GM18498 (cell line): ENCODE results near the gene TSKS.

Experiments used
- ATAC-seq: cut with Tn5 transposase; IDR thresholded peaks from one replicate; pipeline ENCODE4 v1.9.1; 2021; ENCODE audit warnings: mild to moderate bottlenecking, moderate library complexity; ENCODE audit not compliant: unreplicated experiment

Gene TSKS, protein sequence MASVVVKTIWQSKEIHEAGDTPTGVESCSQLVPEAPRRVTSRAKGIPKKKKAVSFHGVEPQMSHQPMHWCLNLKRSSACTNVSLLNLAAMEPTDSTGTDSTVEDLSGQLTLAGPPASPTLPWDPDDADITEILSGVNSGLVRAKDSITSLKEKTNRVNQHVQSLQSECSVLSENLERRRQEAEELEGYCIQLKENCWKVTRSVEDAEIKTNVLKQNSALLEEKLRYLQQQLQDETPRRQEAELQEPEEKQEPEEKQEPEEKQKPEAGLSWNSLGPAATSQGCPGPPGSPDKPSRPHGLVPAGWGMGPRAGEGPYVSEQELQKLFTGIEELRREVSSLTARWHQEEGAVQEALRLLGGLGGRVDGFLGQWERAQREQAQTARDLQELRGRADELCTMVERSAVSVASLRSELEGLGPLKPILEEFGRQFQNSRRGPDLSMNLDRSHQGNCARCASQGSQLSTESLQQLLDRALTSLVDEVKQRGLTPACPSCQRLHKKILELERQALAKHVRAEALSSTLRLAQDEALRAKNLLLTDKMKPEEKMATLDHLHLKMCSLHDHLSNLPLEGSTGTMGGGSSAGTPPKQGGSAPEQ

DNA sequence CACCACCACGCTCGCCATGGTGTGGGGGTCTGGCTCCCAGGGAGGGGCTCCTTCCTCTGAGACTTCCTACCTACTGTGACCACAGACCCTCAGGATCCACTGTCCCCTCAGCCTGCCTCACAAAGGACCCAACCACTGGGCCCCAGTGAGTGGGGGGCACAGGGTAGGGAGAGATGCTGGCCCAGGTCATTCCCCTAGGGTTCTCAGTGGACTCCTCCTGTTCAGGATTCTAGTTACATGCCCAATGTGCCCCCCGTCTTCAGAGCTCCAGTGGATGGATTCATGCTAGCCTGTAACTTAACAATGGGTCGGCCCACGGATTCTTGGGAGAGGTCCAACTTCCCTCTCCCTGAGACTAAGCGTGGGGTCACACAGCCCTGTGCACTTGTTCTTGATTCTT lies at the start of gene TSKS:
TSS of gene TSKS (minus strand) at position 77 of the 400 bp plus-strand sequence. CDS start at position 18, 59 bp downstream.
- ATAC-seq, result no peak

DNA sequence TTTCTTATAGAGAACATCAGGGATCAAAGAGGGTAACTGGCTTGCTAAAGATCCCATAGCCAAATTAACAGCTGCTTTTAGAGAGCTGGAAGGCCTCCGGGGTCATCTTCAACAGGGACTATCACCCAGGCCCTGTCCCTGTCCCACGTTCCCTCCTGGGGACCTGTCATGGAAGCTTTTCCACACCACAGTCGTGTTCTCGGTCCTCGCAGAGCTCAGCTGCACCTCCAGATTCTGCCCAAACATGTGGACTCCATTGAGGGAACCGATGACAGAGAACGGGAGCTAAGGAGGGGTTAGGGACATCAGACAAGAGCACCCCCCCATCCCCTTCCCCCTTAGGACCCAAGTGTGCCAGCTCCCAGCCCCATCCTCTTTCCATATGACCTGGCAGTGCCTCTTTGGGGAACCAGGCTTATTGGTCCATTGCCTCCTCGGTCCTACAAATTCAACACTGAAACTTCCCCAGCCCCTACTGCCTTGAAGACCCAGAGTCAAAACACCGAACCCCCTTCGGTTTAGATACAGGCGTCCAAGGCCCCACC lies 49.4 kb upstream of the TSKS start:
- ATAC-seq, result no peak

GRCh38 chr19:49811328-49811727 lies 48.2 kb upstream of the TSKS start:
- no peak for ATAC-seq

DNA sequence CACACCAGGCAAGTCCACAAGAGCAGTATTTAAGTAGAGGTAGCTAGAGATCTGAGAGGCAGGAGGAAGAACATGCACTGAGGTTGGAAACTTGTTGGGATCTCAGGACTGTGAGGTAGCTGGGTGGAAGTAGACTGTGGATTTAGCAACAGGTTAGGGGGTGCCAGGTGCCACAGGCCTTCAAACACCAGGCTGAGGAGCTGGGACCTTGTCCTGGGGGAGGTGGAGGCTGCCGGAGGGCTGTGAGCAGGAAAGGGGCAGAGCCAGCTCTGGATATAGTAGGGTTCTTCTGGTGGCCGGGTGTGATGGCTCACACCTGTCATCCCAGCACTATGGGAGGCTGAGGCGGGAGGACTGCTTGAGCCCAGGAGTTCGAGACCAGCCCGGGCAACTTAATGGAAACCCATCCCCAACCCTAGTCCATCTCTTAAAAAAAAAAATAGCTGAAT lies 46.9 kb upstream of the TSKS start:
- ATAC-seq, result no peak

GRCh38 chr19:49809160-49809940 lies 46.2 kb upstream of the TSKS start:
- ATAC-seq, result no peak

DNA sequence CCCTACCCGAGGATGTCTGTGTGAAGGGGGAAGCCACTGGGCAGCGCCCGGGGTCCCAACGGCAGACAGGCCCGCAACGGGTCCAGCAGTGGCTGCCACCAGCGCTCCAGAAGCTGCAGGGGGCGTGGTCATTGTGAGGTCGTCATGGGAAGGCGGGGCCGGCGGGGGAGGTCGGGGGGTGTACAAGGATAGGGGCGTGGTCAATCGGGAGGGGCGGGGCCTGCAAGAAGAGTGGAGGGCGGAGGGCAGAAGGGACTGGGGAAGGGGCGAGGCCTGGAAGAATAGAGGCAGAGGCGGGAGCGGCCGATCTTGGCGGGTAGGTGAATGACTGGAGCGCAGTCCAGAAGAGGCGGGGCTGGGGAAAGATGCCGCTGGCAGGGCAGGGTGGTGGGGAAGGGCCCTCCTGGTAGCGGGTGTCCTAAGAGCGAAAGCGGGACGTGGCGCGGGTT lies 45.6 kb upstream of the TSKS start:
- no peak for ATAC-seq

DNA sequence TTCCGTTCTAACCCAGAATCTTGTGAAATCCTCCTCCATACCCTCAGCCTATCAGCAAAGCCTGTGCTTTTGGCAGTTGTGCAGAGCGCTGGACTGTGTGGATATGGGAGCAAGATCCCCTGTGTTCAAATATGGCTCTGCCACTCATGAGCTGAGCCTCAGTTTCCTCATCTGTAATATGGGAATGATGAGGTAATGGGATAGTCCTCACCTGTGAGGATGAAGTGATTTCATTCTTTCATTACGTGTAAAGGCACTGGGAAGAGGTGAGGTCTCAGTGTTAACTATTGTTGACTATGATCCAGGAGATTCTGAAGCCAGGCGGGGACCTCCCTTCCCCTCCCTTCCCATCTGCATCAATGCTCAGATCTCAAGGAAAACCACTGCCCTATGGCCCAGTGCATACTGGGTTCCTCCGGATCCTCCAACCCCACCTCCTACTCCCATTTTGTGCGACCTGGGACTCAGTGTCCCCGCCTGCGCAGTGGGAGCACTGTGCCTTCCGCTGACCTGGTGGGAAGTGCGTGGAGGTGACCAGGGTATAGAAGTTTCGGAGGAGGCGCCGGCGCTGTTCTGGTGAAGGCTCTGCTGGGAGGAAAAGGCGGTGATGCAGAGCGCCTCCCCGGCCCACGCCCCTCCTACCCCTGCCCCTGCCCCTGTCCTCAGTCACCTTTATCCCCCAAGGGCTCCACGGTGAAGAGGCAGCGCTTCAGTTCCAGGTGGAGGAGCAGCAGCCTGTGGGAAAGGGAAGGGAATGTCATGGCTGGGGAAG lies 45.0 kb upstream of the TSKS start:
- no peak for ATAC-seq

- ATAC-seq, result no peak
Observed at GRCh38 chr19:49807058-49807903, 44.2 kb upstream of the TSKS start.

GRCh38 chr19:49806620-49806959 lies 43.5 kb upstream of the TSKS start:
- ATAC-seq, result no peak

- no peak for ATAC-seq
Observed at GRCh38 chr19:49805822-49806619, 42.9 kb upstream of the TSKS start.

- ATAC-seq, result no peak
Observed at GRCh38 chr19:49803529-49803856, 40.4 kb upstream of the TSKS start.

DNA sequence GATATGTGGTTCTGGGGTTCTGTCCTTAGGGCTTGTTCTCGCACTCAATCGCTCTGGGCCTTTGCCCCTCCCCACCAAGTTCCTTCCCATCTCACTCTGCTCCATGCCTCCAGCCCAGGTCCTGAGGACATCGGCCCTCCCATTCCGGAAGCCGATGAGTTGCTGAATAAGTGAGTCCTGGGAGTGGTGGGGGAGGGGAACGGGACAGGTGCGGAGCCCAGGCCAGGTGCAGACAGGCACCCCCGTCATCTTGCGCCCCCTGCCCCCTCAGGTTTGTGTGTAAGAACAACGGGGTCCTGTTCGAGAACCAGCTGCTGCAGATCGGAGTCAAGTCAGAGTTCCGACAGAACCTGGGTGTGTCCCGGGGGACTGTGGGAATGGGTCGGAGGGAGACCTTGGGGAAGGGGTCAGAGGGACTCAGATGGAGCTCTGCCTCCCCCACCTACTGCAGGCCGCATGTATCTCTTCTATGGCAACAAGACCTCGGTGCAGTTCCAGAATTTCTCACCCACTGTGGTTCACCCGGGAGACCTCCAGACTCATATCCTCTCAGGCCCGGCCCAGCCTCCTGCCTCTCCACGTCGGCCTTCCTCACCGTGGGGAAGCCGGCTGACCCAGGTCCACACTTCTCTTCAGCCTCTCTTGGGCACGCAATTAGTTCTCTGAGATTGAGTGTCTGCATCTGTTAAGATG lies 39.9 kb upstream of the TSKS start:
- no peak for ATAC-seq

DNA sequence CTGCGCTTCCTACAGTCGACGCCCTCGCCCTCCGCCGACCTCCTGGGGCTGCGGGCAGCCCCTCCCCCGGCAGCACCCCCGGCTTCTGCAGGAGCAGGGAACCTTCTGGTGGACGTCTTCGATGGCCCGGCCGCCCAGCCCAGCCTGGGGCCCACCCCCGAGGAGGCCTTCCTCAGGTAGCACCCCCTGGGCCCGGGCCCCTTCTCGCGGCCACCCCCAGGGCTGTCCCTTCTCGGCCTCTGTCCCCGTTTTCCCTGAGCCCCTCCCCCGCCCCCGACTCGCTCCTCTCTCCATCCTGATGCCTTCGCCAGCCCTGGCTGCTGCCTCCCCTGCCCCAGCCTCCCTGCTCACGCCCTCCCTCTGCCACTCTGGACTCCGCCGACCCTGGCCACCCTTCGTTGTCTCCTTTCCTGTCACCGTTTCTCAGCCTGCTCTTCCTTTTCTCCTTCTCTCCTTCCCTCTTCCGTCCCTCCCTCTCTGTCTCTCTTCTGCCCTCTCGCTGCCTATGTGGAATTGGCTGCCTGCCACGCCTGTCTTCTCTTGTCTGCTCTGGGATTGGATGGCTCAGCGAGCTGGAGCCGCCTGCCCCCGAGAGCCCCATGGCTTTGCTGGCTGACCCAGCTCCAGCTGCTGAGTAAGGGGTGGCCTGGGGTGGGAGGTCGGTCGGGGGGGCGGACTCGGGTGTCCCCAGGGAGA lies 39.0 kb upstream of the TSKS start:
- no peak for ATAC-seq

- no peak for ATAC-seq
Observed at GRCh38 chr19:49801401-49801888, 38.3 kb upstream of the TSKS start.

DNA sequence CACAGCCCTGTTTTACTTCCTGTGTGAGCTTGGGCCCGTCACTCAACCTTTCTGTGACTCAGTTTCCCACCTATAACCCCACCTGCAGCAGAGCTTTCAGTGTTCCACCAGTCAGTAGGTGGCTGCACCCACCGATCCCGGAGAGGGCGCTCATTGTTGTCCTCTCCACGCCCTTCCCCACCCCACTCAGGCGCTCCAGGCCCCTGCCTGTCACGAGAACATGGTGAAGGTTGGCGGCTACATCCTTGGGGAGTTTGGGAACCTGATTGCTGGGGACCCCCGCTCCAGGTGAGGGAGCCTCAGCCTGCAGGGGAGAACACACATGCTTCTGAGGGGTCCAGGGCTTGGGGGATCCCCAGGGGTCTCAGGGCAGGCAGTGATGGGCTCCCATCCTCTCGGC lies 37.7 kb upstream of the TSKS start:
- ATAC-seq, result no peak

- no peak for ATAC-seq
Observed at GRCh38 chr19:49799798-49800376, 36.8 kb upstream of the TSKS start.

DNA sequence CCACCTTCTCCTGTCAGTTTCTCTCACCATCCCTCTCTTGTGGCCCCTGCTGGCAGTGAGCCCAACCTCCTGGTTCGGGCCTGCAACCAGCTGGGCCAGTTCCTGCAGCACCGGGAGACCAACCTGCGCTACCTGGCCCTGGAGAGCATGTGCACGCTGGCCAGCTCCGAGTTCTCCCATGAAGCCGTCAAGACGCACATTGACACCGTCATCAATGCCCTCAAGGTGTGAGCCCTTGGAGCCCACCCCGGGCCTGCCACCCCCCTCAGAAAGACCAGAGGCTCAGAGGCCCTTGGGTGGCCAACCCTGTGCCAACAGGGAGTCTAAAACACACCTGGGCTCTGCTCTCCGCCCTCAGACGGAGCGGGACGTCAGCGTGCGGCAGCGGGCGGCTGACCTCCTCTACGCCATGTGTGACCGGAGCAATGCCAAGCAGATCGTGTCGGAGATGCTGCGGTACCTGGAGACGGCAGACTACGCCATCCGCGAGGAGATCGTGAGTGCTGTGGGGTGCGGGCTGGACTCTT lies 36.2 kb upstream of the TSKS start:
- ATAC-seq, result no peak
